Measurements from ENCODE around the gene EXOC7.

The EXOC7 gene

DNA sequence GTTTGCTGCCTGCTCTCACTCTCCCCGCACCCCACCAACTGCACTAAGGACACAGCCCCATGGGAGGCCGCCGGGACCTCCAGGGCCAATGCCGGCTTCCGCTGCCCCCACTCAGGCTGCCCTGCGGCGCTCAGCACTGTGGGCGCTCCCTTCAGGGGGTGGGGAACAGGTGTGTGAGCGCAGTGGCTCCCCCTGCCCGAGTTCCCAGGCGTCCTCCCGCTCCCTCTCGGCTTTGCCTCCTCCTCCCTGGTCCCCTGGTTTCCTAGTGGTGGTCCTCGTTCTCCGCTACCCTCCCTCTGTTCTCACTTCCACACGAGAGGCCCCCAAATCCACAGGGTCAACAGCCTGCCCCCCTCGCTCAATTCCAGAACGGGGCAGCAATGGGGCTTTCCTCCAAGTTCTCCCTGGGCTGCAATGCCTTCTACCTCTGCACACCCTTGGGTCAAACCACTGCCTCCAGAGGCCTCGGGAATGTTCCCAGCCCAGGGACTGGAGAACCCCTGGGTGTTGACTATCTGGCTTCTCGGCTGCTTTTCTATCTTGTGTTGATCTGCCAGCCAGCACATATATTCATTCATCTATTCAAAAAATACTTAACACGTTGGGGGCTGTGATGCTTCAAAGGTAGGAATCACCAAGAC, 27.6 kb upstream of the EXOC7 start:
- Histone ChIP-seq H3K9me3 (ENCODE audit: control insufficient read depth, low read length) (no peaks in the 10 kb centered on the region), H3K9ac (ENCODE audit: low read length) (no peak overlapping the region), H3K36me3 (ENCODE audit: control insufficient read depth in 1 of 2, insufficient read depth in 2 of 2, low read depth in 1 of 2, low read length in 2 of 2) (no peaks in the 10 kb centered on the region), H2BK5ac (ENCODE audit: low read depth, low read length, poor library complexity, severe bottlenecking) (no peak overlapping the region), H3K14ac (ENCODE audit: low read length in 2 of 2) (no peak overlapping the region), H2BK12ac (ENCODE audit: low read length in 2 of 2) (no peak overlapping the region), H3K4me1 (ENCODE audit: control insufficient read depth, insufficient read depth, low read depth, low read length) (peaks cover 25% of the 10 kb centered on the region), H3K18ac (ENCODE audit: low read depth in 1 of 2, low read length in 2 of 2) (no peak overlapping the region), H2AFZ (ENCODE audit: low read depth, low read length) (no peak overlapping the region), H4K8ac (ENCODE audit: low read length) (no peak overlapping the region), H3K27ac (ENCODE audit: low read length, poor library complexity, severe bottlenecking) (no peak overlapping the region), H2BK15ac (ENCODE audit: low read depth, poor library complexity, severe bottlenecking) (no peak overlapping the region), H3K4ac (ENCODE audit: low read depth in 1 of 2, low read length in 2 of 2) (no peak overlapping the region), H3K4me2 (ENCODE audit: low read length, poor library complexity, severe bottlenecking) (no peak overlapping the region), H4K91ac (ENCODE audit: low read length) (no peak overlapping the region), H3K4me3 (ENCODE audit: insufficient read depth in 1 of 2, low read depth in 1 of 2, low read length in 2 of 2) (no peak overlapping the region), H2BK120ac (ENCODE audit: low read depth, low read length) (no peak overlapping the region), H3K79me1 (replicated peaks; ENCODE audit: low read length, poor library complexity, severe bottlenecking) (no peaks in the 10 kb centered on the region), H3K23ac (ENCODE audit: low read length in 2 of 2) (no peak overlapping the region), H2AK5ac (ENCODE audit: low read length, severe bottlenecking) (no peak overlapping the region), H3K27me3 (ENCODE audit: control insufficient read depth in 1 of 2, insufficient read depth in 1 of 2, low read length in 2 of 2) (peaks cover 0 to 74% of the 10 kb centered on the region in 2 experiments)
- DNase-seq, result no peak
- 21% methylated on average over 20 of the region's 21 CpGs for WGBS

DNA sequence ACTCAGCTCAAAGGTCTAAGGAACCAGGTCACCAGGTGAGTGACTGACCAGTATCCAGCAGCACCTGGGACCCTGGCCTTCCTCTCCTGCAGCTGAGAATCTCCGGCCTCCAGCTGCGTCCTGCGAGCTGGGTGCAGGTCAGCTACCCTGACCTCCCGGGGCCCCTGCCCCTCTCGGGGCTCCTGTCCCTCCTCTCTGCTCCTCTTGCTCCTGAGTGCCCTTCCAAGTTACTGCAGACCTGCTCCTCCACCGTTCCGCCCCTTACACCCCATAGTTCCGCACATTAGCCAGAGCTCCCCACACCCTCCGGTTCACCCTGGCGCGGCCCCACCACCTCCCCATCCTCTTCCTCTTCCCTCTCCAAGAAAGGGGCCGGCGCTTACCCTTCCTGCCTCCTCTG, 26.9 kb upstream of the EXOC7 start:
- Histone ChIP-seq H4K8ac (ENCODE audit: low read length) (no peak overlapping the region), H3K14ac (ENCODE audit: low read length in 2 of 2) (no peak overlapping the region), H2BK15ac (ENCODE audit: low read depth, poor library complexity, severe bottlenecking) (no peak overlapping the region), H3K4me3 (ENCODE audit: insufficient read depth in 1 of 2, low read depth in 1 of 2, low read length in 2 of 2) (no peak overlapping the region), H3K23ac (ENCODE audit: low read length in 2 of 2) (no peak overlapping the region), H3K18ac (ENCODE audit: low read depth in 1 of 2, low read length in 2 of 2) (no peak overlapping the region), H3K4ac (ENCODE audit: low read depth in 1 of 2, low read length in 2 of 2) (no peak overlapping the region), H2BK120ac (ENCODE audit: low read depth, low read length) (no peak overlapping the region), H2AFZ (ENCODE audit: low read depth, low read length) (no peak overlapping the region), H3K4me2 (ENCODE audit: low read length, poor library complexity, severe bottlenecking) (no peak overlapping the region), H3K27ac (ENCODE audit: low read length, poor library complexity, severe bottlenecking) (no peak overlapping the region), H2BK5ac (ENCODE audit: low read depth, low read length, poor library complexity, severe bottlenecking) (no peak overlapping the region), H3K9ac (ENCODE audit: low read length) (no peak overlapping the region), H3K4me1 (ENCODE audit: control insufficient read depth, insufficient read depth, low read depth, low read length) (peaks cover 25% of the 10 kb centered on the region), H2BK12ac (ENCODE audit: low read length in 2 of 2) (no peak overlapping the region), H3K9me3 (ENCODE audit: control insufficient read depth, low read length) (no peaks in the 10 kb centered on the region), H4K91ac (ENCODE audit: low read length) (no peak overlapping the region), H3K27me3 (ENCODE audit: control insufficient read depth in 1 of 2, insufficient read depth in 1 of 2, low read length in 2 of 2) (peaks cover 0 to 72% of the 10 kb centered on the region in 2 experiments), H2AK5ac (ENCODE audit: low read length, severe bottlenecking) (no peak overlapping the region), H3K36me3 (ENCODE audit: control insufficient read depth in 1 of 2, insufficient read depth in 2 of 2, low read depth in 1 of 2, low read length in 2 of 2) (no peaks in the 10 kb centered on the region), H3K79me1 (replicated peaks; ENCODE audit: low read length, poor library complexity, severe bottlenecking) (no peaks in the 10 kb centered on the region)
- WGBS, result 50% methylated on average over 13 of the region's 13 CpGs
- DNase-seq, result no peak

DNA sequence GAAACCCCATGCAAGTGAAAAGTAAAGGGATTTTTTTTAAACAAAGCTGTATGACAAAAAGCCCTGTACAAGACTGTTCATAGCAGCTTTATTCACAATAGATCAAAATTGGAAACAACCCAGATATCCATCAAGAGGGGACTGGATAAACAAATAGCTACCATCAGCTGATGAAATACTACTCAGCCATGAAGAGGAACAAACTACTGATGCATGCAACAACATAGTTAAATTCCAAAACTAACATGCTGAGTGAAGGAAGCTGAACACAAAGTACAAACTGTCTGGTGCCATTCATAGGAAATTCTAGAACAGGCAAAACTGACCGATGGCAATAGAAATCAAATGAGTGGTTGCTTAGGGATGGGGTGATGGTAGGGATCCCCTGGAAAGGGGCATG, 22.3 kb upstream of the EXOC7 start:
- H3K4me3 ChIP-seq (ENCODE audit: insufficient read depth in 1 of 2, low read depth in 1 of 2, low read length in 2 of 2), result no peak overlapping the region
- H3K9ac ChIP-seq (ENCODE audit: low read length), result no peak overlapping the region
- H3K36me3 ChIP-seq (ENCODE audit: control insufficient read depth in 1 of 2, insufficient read depth in 2 of 2, low read depth in 1 of 2, low read length in 2 of 2), result no peaks in the 10 kb centered on the region

DNA sequence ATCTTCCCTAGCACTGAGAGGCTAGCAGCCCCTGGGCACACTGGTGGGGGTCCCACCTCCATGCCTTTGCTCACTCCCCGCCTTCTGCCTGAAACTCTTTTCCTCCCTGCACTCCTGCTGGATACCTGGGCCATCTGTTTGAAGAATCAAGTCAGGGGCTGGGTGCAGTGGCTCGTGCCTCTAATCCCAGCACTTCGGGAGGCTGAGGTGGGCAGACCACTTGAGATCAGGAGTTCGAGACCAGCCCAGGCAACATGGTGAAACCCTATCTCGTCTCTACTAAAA, 21.7 kb upstream of the EXOC7 start:
- no peak overlapping the region for H3K18ac ChIP-seq (ENCODE audit: low read depth in 1 of 2, low read length in 2 of 2)
- H2BK5ac ChIP-seq (ENCODE audit: low read depth, low read length, poor library complexity, severe bottlenecking), result no peak overlapping the region
- H3K27me3 ChIP-seq (ENCODE audit: control insufficient read depth in 1 of 2, insufficient read depth in 1 of 2, low read length in 2 of 2), result peaks cover 0 to 45% of the 10 kb centered on the region in 2 experiments
- no peak overlapping the region for H3K14ac ChIP-seq (ENCODE audit: low read length in 2 of 2)
- no peak overlapping the region for H3K23ac ChIP-seq (ENCODE audit: low read length in 2 of 2)
- H3K4me1 ChIP-seq (ENCODE audit: control insufficient read depth, insufficient read depth, low read depth, low read length), result peaks cover 12% of the 10 kb centered on the region
- DNase-seq, result no peak
- no peaks in the 10 kb centered on the region for H3K79me1 ChIP-seq (replicated peaks; ENCODE audit: low read length, poor library complexity, severe bottlenecking)
- H3K4me3 ChIP-seq (ENCODE audit: insufficient read depth in 1 of 2, low read depth in 1 of 2, low read length in 2 of 2), result no peak overlapping the region
- H4K91ac ChIP-seq (ENCODE audit: low read length), result no peak overlapping the region
- H2AK5ac ChIP-seq (ENCODE audit: low read length, severe bottlenecking), result no peak overlapping the region
- H2BK120ac ChIP-seq (ENCODE audit: low read depth, low read length), result no peak overlapping the region
- 80% methylated on average over 5 of the region's 5 CpGs for whole genome bisulfite sequencing
- H2AFZ ChIP-seq (ENCODE audit: low read depth, low read length), result no peak overlapping the region
- no peak overlapping the region for H3K4ac ChIP-seq (ENCODE audit: low read depth in 1 of 2, low read length in 2 of 2)
- no peak overlapping the region for H3K27ac ChIP-seq (ENCODE audit: low read length, poor library complexity, severe bottlenecking)
- no peak overlapping the region for H2BK15ac ChIP-seq (ENCODE audit: low read depth, poor library complexity, severe bottlenecking)
- no peak overlapping the region for H4K8ac ChIP-seq (ENCODE audit: low read length)
- H3K9me3 ChIP-seq (ENCODE audit: control insufficient read depth, low read length), result no peaks in the 10 kb centered on the region
- no peak overlapping the region for H3K9ac ChIP-seq (ENCODE audit: low read length)
- H3K36me3 ChIP-seq (ENCODE audit: control insufficient read depth in 1 of 2, insufficient read depth in 2 of 2, low read depth in 1 of 2, low read length in 2 of 2), result no peaks in the 10 kb centered on the region
- no peak overlapping the region for H2BK12ac ChIP-seq (ENCODE audit: low read length in 2 of 2)
- no peak overlapping the region for H3K4me2 ChIP-seq (ENCODE audit: low read length, poor library complexity, severe bottlenecking)

More for the DNA sequence above, 22.3 kb upstream of the EXOC7 start:
- H3K79me1 ChIP-seq (replicated peaks; ENCODE audit: low read length, poor library complexity, severe bottlenecking), result no peaks in the 10 kb centered on the region
- WGBS, result 100% methylated on average over 1 of the region's 1 CpG
- H2BK15ac ChIP-seq (ENCODE audit: low read depth, poor library complexity, severe bottlenecking), result no peak overlapping the region
- H4K91ac ChIP-seq (ENCODE audit: low read length), result no peak overlapping the region
- no peak overlapping the region for H3K23ac ChIP-seq (ENCODE audit: low read length in 2 of 2)
- no peak overlapping the region for H3K14ac ChIP-seq (ENCODE audit: low read length in 2 of 2)
- no peak overlapping the region for H2AFZ ChIP-seq (ENCODE audit: low read depth, low read length)
- peaks cover 11% of the 10 kb centered on the region for H3K4me1 ChIP-seq (ENCODE audit: control insufficient read depth, insufficient read depth, low read depth, low read length)
- H2BK12ac ChIP-seq (ENCODE audit: low read length in 2 of 2), result no peak overlapping the region
- no peak overlapping the region for H2AK5ac ChIP-seq (ENCODE audit: low read length, severe bottlenecking)
- no peak overlapping the region for H3K18ac ChIP-seq (ENCODE audit: low read depth in 1 of 2, low read length in 2 of 2)
- no peak overlapping the region for H3K4me2 ChIP-seq (ENCODE audit: low read length, poor library complexity, severe bottlenecking)
- no peak overlapping the region for H2BK120ac ChIP-seq (ENCODE audit: low read depth, low read length)
- H3K9me3 ChIP-seq (ENCODE audit: control insufficient read depth, low read length), result no peaks in the 10 kb centered on the region
- no peak for DNase-seq
- H3K4ac ChIP-seq (ENCODE audit: low read depth in 1 of 2, low read length in 2 of 2), result no peak overlapping the region
- H2BK5ac ChIP-seq (ENCODE audit: low read depth, low read length, poor library complexity, severe bottlenecking), result no peak overlapping the region
- H3K27ac ChIP-seq (ENCODE audit: low read length, poor library complexity, severe bottlenecking), result no peak overlapping the region
- peaks cover 0 to 46% of the 10 kb centered on the region in 2 experiments for H3K27me3 ChIP-seq (ENCODE audit: control insufficient read depth in 1 of 2, insufficient read depth in 1 of 2, low read length in 2 of 2)
- no peak overlapping the region for H4K8ac ChIP-seq (ENCODE audit: low read length)

All from mesenchymal stem cell (in vitro differentiated cells and primary cell).